HG03045 (cell line): ENCODE results near the gene MATK.

Experiments used
- ATAC-seq: cut with Tn5 transposase; IDR thresholded peaks from one replicate; pipeline ENCODE4 v1.9.1; 2021; ENCODE audit warnings: mild to moderate bottlenecking, moderate library complexity; ENCODE audit not compliant: unreplicated experiment

MATK gene

DNA sequence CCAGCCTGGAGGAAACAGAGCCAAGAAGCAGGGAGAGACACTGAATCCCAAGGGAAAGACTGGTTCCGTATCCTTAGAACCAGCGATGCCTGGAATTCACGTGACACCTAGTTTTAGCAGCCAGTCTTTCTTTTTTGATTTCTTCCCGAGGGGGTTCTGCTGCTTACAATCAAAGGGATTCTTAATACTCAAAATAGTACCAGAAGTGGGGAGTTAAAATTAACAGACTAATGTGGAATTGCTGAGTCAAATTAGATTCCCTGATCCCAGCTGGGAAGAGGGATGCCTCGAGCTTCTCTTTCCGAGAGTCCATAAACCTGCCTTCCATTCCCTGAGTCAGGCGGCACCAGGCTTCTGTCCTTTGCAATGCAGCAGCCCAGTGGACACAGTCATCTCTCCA, 4.8 kb upstream of the MATK start:
- ATAC-seq, result no peak

DNA sequence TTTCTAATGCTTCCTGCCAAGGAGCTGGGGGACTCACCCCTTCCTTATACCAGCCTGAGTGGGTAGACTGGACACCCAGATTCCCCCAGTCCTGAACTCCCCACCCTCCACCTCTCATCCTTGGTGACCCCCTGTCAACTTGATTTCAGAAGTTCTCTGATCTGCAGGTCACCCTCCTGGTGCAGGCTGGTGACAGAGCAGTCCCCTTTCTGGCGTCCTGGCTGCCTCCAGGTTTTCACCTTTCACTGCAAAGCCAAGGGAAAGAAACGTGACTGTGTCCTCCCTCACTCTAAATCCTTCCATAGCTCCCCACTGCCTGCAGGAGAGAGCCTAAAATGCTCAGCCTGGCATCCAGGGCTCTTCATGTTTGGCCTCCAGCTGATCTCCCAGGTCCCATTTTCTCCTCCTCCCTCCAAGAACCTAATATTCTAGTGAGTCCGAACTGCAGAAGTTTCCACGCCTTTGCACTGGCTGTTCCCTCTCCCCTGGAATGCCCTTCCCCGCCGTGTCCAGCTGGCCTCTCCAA, 4.1 kb upstream of the MATK start:
- ATAC-seq, result no peak

DNA sequence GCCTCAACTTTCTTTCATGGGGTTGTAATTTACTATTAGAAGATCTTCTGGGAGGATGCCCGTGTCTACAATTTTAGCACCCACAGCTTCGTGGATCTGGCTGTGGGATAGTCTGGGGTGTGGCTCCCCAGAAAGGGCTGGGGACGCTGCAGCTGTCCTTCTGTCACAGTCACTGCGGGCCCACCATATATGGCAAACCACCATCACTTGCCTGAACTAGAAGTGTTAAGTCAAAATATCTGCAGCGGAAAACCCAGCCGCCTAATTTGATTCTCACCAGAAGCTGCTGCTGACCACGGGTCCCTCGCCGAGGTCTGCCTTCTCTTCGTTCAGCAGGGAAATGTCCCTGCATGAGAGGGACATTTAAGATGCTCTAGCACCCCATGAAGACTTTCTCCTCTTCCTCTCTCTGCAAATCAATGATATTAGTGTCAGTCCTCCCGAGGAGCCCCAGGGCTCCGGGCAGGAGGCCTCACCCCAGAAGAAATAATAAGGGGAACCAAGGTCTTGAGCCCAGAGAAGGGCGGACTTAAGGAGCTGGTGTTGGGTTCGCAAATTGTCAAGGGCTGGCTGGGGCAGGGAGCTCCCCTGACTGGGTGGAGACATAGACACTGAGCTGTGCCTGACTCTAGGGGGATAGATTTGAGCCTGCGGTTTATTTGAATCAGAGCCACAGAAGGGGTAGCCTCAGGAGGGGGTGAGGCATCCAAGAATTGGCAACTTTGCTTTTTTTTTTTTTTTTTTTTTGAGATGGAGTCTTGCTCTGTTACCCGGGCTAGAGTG, 3.0 kb upstream of the MATK start:
- no peak for ATAC-seq

DNA sequence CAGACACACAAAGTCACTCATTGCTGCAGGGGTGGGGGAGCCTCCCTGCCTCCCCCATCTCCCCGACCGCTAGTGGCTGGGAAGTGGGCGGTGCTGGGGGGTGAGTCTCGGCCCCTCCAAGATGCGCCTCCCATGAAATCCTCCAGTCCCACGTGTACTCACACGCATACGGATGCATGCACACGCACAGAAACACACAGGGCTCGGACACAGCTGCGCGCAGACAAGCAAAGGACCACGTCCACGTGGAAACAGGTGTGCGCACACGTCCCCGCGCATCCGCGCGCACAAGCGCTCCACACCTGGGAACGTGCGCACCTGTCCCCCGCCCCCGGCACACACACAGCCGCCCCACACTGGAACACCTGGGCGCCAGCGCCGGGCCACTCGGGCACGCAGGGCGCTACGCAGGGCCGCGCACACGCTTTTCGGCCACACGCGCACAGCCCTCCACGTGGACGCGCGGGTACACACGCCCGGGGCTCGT, 687 bp downstream of the MATK start:
- no peak for ATAC-seq

DNA sequence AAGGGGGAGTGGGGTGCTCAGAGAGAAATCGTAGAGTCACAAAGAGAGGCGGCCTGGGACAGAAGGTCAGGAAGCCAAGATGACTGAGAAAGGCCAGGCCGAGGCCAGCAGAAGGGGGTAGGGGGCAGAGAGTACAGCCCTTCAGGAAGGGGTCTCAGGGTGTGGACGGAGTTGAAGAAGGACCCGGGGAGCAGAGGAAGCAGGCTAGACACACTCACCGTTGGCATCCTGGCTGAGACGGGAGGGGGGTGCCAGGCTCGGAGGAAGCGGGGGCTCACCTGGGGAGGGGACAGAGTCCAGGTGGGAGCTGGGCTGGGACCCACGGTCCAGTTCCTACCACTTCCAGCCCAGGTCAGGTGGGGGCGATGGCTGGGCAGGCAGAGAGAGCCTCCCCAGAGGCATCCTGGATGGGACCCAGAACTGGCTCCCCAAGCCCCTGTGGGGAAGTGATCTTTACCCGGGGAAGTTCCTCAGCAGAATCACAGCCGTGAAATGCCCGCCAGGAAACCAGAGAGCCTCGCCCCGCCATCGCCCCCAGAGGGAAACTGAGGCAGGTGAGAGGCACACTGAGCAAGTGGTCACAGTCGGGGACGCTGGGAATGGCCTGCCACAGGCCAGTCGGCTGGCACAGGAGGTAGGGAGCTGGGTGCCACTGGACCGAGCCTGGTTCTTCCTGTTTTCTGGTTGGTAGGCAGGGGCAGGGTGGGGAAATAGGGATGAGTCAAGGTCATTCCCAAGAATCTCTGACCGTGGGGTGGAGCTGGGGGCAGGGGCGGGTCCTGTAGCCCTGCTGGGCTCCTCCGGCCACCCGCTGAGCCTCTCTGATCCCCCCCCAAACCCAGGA, 1.4 kb downstream of the MATK start:
- ATAC-seq, result no peak

DNA sequence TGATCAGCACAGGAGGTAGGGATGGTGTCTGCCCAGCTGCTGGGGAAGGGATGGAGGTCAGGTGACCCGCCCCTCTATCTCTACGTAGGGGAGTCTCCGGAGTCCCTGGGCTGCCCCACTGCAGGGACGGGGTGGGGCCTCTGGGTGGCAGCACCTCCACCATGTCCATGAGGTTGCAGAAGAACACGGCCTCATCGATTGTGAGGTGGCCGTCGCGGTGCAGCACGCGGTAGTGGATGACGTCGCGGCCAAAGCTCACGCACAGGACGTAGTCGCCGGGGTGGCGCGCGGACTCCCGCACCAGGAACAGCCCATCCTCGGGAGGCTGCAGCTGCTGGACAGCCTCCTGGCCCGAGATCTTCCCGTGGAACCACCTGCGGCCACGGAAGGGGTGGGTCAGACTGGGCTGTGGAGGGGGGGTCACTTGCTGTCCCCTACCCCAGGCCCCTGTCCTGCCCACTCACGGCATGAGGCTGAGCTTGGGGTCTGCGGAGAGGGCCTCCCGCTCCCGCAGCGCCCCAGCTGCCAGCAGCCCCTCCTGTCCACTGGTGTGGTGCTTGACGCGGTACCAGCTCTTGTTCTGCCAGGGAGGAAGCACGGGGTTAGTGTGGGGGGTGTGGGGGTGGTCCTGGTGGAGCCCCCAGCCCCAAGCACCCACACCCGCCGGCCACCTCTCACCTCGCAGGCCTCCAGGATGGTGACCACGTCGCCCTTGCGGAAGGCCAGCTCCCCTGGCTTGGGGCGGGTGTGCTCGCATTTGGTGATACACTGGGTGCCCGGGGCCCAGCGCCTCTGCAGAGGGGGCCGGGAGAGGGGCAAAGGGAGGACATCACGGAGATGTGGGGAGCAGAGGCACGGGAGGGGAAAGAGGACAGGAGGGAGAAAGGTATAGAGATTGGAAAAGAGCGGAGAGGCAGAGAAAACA, 2.3 kb downstream of the MATK start:
- ATAC-seq, result no peak

DNA sequence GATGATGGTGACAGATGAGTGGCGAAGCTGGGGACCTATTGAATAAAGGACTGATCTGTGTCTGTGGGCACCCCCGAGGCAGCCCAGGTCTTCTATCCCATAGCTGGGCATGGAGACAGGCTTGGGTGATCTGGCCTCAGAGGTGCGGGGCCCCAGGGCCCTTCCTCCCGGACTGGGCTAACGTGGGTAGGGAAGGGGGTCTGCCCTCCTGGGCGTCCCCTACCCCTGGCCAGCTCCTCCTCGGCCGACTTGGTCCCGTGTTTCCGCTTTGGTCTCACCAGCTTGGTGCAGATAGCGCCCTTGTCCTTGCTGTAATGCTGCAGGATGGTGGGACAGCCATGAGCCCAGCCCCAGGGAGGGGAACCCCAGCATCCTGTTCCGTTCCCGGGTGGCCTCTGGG, 3.3 kb downstream of the MATK start:
- no peak for ATAC-seq

DNA sequence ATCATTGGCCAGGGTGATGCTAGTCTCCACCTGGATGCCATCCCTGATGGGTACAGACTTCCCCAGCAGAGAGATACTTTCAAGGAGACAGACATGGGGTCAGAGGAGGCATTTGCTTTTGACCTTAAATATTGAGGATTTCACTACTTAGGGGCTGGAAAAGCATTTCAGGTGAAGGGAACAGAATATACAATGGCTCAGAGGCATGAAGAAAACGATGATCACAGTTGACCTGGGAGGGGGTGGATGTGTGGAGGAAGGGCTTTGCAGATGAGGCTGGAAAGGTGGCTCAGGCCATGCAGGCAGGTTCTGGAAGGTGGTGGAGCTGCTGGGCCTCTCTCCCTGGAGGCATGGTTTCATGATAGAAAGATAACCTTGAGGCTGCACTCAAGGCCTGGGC, 3.9 kb downstream of the MATK start:
- no peak for ATAC-seq

DNA sequence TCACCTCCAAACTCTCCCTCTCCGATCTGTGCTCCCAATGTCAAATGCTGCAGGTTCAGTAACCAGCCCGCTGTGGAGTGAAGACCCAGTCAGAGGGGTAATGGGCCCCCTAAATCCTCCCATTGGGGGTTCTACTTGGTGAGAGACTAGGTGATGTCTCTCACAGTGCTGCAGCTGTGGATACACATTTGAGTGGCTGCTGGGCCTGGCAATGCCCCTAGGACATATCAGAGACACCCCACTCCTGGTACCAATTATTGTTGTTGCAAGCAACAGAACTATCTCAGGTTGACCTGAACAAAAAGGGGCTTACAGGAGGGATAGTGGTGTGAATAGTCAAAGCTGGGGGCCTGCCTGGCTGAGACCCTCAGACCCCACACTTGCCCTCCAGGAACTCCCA, 4.6 kb downstream of the MATK start:
- no peak for ATAC-seq

DNA sequence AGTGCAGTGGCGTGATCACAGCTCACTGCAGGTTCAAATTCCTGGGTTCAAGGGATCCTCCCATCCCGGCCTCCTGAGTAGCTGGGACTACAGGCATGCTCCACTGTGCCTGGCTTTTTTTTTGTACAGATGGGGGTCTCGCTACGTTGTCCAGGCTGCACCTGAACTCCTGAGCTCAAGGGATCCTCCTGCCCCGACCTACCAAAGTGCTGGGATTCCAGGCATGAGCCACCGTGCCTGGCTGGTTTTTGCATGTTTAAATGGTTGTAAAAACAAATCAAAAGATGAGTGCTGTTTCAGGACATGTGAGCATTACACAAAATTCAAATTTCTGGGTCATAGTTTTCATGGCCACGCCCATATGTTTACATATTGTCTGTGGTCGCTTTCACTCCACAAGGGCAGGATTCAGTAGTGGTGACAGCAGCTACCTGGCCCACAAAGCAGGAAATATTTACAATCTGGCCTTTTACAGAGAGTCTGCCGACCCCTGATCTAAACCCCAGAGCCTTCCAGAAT, 5.3 kb downstream of the MATK start:
- ATAC-seq, result no peak

DNA sequence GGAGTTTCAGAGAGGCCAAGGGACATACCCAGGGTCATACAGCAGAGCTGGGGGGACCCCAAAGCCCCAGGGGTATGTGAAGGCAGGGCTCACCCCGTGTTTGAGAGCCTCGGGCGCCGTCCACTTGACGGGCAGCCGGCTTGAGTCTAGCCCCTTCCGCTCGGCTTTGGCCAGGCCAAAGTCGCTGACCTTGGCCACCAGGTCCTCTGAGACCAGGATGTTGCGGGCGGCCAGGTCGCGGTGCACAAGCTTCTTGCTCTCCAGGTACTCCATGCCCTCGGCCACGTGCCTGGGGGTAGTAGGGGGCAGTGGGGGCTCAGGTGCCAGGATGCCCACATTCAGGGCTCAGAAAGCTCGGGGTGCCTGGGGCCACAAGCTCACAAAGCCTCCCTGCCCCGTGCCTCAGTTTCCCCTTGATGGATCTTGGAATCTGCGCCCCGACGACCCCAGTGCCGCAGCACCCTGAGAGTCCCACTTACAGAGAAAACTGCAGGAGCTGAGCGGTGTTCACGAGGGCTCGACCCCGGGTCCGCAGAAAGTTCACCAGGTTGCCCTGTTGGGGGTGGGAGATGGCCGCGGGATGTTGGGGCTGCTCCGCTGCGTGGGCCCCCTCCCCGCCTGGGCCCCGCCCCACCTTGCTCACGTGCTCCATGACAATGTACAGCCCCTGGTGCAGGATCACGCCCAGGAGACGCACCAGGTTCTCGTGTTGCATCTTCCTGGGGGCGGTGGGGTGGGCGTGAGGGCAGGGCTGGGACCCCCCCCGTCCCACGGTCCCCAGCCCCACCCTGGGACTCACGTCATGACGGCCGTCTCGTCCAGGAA, 7.1 kb downstream of the MATK start:
- ATAC-seq, result no peak

DNA sequence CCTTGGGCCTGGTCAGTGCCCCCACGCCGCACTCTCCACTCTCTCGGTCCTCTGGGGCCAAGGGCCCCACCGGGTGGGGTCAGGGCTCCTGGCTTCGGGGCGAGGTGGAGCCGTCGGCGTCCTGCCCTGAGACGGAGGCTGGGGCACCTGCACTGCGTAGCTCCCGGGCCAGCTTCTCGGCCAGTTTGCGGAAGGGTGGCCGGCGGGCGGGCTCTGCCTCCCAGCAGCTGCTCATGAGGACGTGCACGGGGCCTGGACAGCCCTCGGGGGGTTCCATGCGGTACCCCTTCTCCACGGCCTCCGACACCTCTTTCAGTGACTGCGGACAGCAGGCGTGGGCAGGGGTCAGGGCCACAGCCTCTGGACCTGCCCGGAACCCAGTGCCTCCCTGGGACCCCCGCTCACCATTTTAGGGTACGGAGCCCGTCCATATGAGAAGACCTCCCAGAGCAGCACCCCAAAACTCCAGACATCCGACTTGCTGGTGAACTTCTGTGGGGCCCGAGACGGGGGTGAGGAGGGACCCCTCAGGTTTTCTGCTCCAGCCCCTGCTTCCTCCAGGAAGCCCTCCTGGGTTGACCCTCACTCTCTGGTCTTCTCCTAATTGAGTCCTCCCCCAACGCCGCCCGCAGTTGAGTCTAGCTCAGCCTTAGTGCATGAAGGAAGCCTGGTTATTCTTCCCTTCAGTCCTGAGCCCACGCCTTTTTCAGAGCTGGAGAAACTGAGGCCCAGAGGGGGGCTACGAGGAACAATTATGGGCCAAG, 7.9 kb downstream of the MATK start:
- no peak for ATAC-seq

DNA sequence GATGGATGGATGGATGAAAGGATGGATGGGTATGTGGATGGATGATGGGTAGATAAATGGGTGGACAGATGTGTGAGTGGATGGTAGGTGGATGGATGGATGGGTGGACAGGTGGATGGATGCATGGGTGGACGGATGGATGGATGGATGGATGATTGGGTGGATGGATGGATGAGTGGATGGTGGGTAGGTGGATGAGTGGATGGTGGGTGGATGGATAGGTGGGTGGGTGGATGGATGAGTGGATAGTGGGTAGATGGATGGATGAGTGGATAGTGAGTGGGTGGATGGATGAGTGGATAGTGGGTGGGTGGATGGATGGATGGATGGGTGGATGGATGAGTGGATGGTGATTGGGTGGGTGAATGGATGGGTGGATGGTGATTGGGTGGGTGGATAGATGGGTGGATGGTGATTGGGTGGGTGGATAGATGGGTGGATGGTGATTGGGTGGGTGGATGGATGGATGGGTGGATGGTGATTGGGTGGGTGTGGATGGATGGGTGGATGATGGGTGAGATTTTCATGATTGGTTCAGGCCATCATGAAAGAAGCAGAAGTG, 9.6 kb downstream of the MATK start:
- ATAC-seq, result no peak

DNA sequence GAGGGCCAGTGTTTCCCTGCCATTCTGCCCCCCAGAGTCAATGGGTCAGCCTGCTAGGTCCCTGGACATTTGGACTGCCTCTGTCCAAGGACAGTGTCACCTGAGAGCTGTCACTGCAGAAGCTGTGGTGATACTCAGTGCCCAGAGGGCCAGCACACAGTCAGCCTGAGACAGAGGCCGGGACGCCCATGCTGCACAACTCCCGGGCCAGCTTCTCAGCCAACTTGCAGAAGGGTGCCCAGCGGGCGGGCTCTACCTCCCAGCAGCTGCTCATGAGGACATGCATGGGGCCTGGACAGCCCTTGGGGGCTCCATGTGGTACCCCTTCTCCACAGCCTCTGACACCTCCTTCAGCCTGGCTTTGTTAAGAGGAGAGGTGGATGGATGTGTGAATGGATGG, 10.3 kb downstream of the MATK start:
- no peak for ATAC-seq

DNA sequence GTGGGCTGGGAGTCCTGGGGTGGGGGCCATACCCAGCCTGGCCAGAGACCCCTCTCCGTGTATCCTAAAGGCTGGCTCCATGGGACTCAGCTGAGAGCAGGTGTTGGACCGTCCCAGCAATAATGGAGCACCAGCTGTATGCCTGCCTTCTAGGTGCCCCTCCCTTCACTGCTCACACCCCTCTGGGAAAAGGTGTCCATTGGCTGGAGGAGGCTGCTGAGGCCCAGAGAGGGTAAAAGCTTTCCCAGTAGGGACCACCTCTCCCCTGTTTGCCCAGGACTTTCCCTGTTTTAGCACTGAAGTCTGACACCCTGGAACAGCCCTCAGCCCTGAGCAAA, 10.8 kb downstream of the MATK start:
- no peak for ATAC-seq

DNA sequence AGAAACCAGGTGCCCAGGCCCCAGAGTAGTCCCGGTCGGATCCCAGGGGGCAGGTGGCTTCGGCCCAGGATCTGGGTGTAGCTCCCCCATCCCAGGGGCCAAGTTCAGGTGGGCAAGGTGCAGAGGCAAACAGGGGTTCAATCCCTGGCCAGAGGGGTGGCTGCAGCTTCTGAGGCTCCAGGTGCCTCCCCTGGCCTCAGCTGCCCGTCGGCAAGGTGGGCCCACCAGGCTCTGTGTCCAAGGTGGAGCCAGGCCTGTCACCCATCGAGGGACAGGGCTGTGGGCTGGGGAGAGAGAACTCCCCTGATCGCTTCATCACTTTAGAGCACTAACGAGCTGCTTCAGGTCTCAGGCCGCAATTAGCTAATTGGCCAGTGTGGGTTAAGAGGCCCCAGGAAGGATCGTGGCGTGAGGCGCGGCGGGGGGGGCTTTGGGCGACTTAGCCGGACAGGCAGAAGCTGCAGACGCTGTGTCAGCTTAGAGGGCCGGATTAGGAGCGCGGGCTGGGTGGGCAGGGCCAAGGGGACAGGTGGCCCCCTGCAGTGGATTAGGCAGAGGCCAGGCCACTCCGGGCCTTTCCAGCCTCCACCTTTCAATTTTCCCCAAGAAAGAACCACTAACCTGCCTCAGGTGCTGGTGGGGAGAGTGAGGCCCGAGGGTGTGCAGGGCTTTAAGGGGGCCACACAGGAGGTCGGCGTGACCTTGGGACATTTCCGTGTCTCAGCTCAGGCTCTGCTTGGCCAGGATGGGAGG, 11.4 kb downstream of the MATK start:
- no peak for ATAC-seq

DNA sequence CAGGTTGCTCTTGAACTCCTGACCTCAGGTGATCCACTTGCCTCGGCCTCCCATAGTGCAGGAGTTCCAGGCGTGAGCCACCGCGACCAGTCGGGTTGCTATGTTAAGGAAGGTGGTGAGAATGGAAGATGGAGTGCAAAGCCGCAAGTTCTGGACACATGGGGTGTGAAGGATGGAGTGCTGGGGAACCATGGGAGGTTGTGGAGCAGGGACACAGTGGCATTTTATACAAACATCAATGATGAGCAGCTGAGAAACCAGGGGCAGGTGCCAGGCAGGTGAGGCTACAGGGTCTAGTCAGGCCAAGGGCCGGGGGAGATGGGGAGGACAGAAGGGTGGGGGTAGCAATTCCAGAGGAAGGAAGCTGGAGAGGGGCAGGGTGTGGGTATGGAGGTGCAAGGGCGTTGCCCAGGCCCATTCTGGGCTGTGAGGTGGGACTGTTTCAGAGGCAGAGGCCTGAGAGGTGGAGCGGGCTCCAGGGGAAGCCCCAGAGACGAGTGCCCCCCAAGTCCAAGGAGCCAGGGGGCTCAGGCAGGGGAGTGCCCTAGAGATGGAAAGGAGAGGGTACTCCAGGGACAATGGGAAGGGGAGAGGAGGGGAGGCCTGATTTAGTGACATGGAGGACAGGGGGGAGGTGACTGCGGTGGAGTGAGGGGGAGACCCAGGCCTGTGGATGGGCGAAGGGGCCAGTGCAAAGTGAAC, 12.2 kb downstream of the MATK start:
- no peak for ATAC-seq
